Subcutaneous adipose tissue (tissue), 4 donors: ENCODE measurements around the gene ADCY1. TPM values are rescaled to one million over a fixed set of nuclear protein-coding genes. Genes with fewer than 3 reads are reported as not detected.

Experiments used
- CTCF ChIP-seq: fragments of 450-650 bp; IDR thresholded peaks from one replicate; pipeline ENCODE4 v1.5.1; 2016; ENCODE audit warnings: low read depth, mild to moderate bottlenecking, control low read depth, antibody characterized with exemption, moderate library complexity
- total RNA-seq, 4 donors: library from RNA; depleted of rRNA; stranded (reverse); fragments of >200 nt; gene quantifications; one replicate each; pipeline ENCODE4 v1.1.0, GENCODE V29; 2016

The ADCY1 gene
- total RNA-seq, 4 donors from 2014 or later, result 0.94 to 3.1 (median 1.6) TPM

- TF ChIP-seq CTCF, result no peak
These were observed 75.6 kb downstream of the ADCY1 start for GRCh38 chr7:45649560-45650346.

- TF ChIP-seq CTCF, result no peak
These were observed 76.5 kb downstream of the ADCY1 start for GRCh38 chr7:45650404-45651394.

GRCh38 chr7:45651540-45651939 is 77.4 kb downstream of the ADCY1 start:
- no peak for TF ChIP-seq CTCF

- no peak for TF ChIP-seq CTCF
These were observed 78.5 kb downstream of the ADCY1 start for GRCh38 chr7:45652630-45653029.

- no peak for TF ChIP-seq CTCF
These were observed 79.2 kb downstream of the ADCY1 start for GRCh38 chr7:45653209-45653907.

- TF ChIP-seq CTCF, result no peak
These were observed 80.2 kb downstream of the ADCY1 start for GRCh38 chr7:45654341-45654740.
